ENCODE measurements around the gene SLC9A9. TPM values are rescaled to one million over a fixed set of nuclear protein-coding genes. Genes with fewer than 3 reads are reported as not detected.

Gene SLC9A9
- polyA plus RNA-seq, 2 donors, result 8.3 to 11.9 TPM

DNA sequence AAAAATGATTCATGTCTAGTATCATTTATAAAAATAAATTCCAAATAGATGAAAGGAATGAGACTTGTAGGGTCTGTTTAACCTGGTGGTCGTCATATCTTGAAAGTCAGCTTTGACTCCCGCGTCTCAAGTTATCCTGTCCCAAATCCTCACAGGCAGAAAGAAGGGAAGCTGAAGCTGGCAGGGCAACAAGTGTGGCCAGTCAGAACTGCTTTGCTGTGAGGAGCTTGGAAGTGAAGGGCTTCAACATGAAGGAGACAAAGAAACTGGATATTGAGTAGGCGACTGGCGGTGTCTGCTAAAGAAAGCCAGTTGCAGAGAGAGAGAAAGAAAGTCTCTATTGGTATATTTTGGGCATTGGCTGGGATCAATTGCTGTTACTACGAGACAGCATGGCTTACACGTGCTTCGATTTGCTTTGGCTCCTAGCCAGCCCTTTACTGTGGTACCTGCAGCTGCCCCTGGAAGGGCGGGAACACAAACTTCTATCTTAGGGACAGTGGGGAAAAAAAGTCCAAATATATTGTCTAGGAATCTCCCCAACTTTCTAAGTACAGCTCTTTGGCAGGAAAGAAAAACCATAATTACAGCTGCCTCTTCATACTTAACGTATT is 621.5 kb downstream of the SLC9A9 start:
- WGBS, 2 donors, result 59 to 67% methylated on average over 10 of the region's 10 CpGs
- no peak overlapping the region for H3K27ac ChIP-seq (ENCODE audit: low read depth in 2 of 2, low read length in 1 of 2)

DNA sequence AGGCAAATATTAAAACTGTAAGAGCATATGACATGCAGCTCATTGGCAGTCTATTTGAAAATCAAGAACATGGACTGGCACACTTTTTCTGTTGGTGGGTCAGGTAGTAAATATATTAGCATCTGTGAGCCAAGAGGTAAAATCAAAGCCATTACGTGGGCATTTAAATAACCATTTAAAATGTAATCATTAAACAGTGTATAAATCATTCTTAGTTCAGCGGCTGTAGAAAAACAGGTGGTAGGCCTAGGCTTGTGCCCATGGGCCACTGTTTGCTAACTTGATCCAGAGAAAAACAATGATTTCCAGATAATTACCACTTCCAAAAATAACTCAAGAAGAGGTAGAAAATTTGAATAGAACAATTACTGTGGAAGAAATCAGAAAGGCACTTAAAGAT is 623.6 kb downstream of the SLC9A9 start:
- Histone ChIP-seq H3K27ac (ENCODE audit: low read depth in 2 of 2, low read length in 1 of 2) (no peak overlapping the region), H3K4me1 (ENCODE audit: control insufficient read depth in 2 of 2, insufficient read depth in 2 of 2, low read length in 1 of 2) (no peaks in the 10 kb centered on the region), H3K9me3 (ENCODE audit: control insufficient read depth in 2 of 2, insufficient read depth in 1 of 2, low read depth in 1 of 2, low read length in 1 of 2) (no peaks in the 10 kb centered on the region), H3K4me3 (ENCODE audit: low read depth in 1 of 2, low read length in 2 of 2) (no peak overlapping the region), H3K27me3 (ENCODE audit: control insufficient read depth in 1 of 2, insufficient read depth in 2 of 2, low read length in 2 of 2) (no peaks in the 10 kb centered on the region), H3K36me3 (ENCODE audit: control insufficient read depth in 2 of 2, insufficient read depth in 2 of 2, low read length in 1 of 2) (no peaks in the 10 kb centered on the region)
- WGBS, 2 donors, result 76 to 80% methylated on average over 2 of the region's 2 CpGs

More for the DNA sequence above, 621.5 kb downstream of the SLC9A9 start:
- Histone ChIP-seq H3K36me3 (ENCODE audit: control insufficient read depth in 2 of 2, insufficient read depth in 2 of 2, low read length in 1 of 2) (no peaks in the 10 kb centered on the region), H3K9me3 (ENCODE audit: control insufficient read depth in 2 of 2, insufficient read depth in 1 of 2, low read depth in 1 of 2, low read length in 1 of 2) (no peaks in the 10 kb centered on the region), H3K4me3 (ENCODE audit: low read depth in 1 of 2, low read length in 2 of 2) (no peak overlapping the region), H3K4me1 (ENCODE audit: control insufficient read depth in 2 of 2, insufficient read depth in 2 of 2, low read length in 1 of 2) (no peaks in the 10 kb centered on the region), H3K27me3 (ENCODE audit: control insufficient read depth in 1 of 2, insufficient read depth in 2 of 2, low read length in 2 of 2) (no peaks in the 10 kb centered on the region)

GRCh38 chr3:143222981-143223380 is 625.3 kb downstream of the SLC9A9 start:
- Histone ChIP-seq H3K36me3 (ENCODE audit: control insufficient read depth in 2 of 2, insufficient read depth in 2 of 2, low read length in 1 of 2) (no peaks in the 10 kb centered on the region), H3K4me1 (ENCODE audit: control insufficient read depth in 2 of 2, insufficient read depth in 2 of 2, low read length in 1 of 2) (no peaks in the 10 kb centered on the region)
- 90 to 100% methylated on average over 1 of the region's 1 CpG for WGBS, 2 donors

DNA sequence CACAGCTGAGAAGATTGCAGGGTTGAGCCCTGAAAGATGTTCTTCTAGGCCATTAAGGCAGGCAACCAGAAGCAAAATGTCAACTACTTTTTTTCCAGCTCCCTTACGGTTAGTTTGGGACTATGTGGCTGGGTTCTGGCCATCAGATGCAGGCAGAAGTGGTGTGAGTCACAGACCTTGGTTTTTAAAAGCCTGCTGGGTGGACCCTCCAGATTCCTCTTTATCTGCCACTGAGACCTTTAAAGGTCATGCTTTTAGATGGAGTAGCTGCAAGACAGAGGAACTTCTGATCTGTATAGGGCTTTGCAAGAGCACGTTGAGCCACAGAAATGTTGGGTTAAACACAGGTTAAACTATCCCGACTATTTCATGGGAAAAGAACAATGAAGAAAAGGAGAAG is 625.8 kb downstream of the SLC9A9 start:
- Histone ChIP-seq H3K4me1 (ENCODE audit: control insufficient read depth in 2 of 2, insufficient read depth in 2 of 2, low read length in 1 of 2) (no peaks in the 10 kb centered on the region), H3K9me3 (ENCODE audit: control insufficient read depth in 2 of 2, insufficient read depth in 1 of 2, low read depth in 1 of 2, low read length in 1 of 2) (no peaks in the 10 kb centered on the region), H3K27me3 (ENCODE audit: control insufficient read depth in 1 of 2, insufficient read depth in 2 of 2, low read length in 2 of 2) (no peaks in the 10 kb centered on the region), H3K27ac (ENCODE audit: low read depth in 2 of 2, low read length in 1 of 2) (no peak overlapping the region), H3K36me3 (ENCODE audit: control insufficient read depth in 2 of 2, insufficient read depth in 2 of 2, low read length in 1 of 2) (no peaks in the 10 kb centered on the region), H3K4me3 (ENCODE audit: low read depth in 1 of 2, low read length in 2 of 2) (no peak overlapping the region)
- WGBS, 2 donors, result 61 to 65% methylated on average over 3 of the region's 3 CpGs

More at GRCh38 chr3:143222981-143223380, 625.3 kb downstream of the SLC9A9 start:
- no peaks in the 10 kb centered on the region for H3K9me3 ChIP-seq (ENCODE audit: control insufficient read depth in 2 of 2, insufficient read depth in 1 of 2, low read depth in 1 of 2, low read length in 1 of 2)
- no peak overlapping the region for H3K27ac ChIP-seq (ENCODE audit: low read depth in 2 of 2, low read length in 1 of 2)
- H3K27me3 ChIP-seq (ENCODE audit: control insufficient read depth in 1 of 2, insufficient read depth in 2 of 2, low read length in 2 of 2), result no peaks in the 10 kb centered on the region
- H3K4me3 ChIP-seq (ENCODE audit: low read depth in 1 of 2, low read length in 2 of 2), result no peak overlapping the region

- Histone ChIP-seq H3K27me3 (ENCODE audit: control insufficient read depth in 1 of 2, insufficient read depth in 2 of 2, low read length in 2 of 2) (no peaks in the 10 kb centered on the region), H3K36me3 (ENCODE audit: control insufficient read depth in 2 of 2, insufficient read depth in 2 of 2, low read length in 1 of 2) (no peaks in the 10 kb centered on the region), H3K4me3 (ENCODE audit: low read depth in 1 of 2, low read length in 2 of 2) (no peak overlapping the region), H3K9me3 (ENCODE audit: control insufficient read depth in 2 of 2, insufficient read depth in 1 of 2, low read depth in 1 of 2, low read length in 1 of 2) (no peaks in the 10 kb centered on the region), H3K27ac (ENCODE audit: low read depth in 2 of 2, low read length in 1 of 2) (no peak overlapping the region), H3K4me1 (ENCODE audit: control insufficient read depth in 2 of 2, insufficient read depth in 2 of 2, low read length in 1 of 2) (no peaks in the 10 kb centered on the region)
- 84 to 90% methylated on average over 3 of the region's 3 CpGs for WGBS, 2 donors
Measured at GRCh38 chr3:143221446-143221845, 626.8 kb downstream of the SLC9A9 start.

DNA sequence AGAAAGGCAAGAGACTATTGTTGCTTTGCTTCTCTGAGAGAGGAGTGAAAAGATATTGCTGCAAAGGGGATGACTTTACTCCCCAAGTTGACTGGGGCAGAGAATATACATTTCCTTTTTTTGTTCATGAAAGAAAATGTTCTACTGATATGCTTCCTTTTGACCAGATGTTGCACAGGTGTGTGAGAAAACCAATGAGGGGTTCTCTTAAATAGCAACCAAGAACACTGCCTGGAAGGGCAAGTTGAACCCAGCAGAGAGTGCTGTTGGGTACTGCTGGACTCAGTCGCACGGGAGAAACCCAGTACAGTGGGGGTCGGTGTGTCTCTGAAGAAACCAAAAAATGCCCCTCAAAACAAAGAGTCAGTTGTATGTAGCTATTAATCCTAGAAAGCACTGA is 627.5 kb downstream of the SLC9A9 start:
- Histone ChIP-seq H3K27ac (ENCODE audit: low read depth in 2 of 2, low read length in 1 of 2) (no peak overlapping the region), H3K4me3 (ENCODE audit: low read depth in 1 of 2, low read length in 2 of 2) (no peak overlapping the region), H3K9me3 (ENCODE audit: control insufficient read depth in 2 of 2, insufficient read depth in 1 of 2, low read depth in 1 of 2, low read length in 1 of 2) (no peaks in the 10 kb centered on the region), H3K36me3 (ENCODE audit: control insufficient read depth in 2 of 2, insufficient read depth in 2 of 2, low read length in 1 of 2) (no peaks in the 10 kb centered on the region), H3K27me3 (ENCODE audit: control insufficient read depth in 1 of 2, insufficient read depth in 2 of 2, low read length in 2 of 2) (no peaks in the 10 kb centered on the region), H3K4me1 (ENCODE audit: control insufficient read depth in 2 of 2, insufficient read depth in 2 of 2, low read length in 1 of 2) (no peaks in the 10 kb centered on the region)
- WGBS, 2 donors, result 91 to 94% methylated on average over 3 of the region's 3 CpGs

DNA sequence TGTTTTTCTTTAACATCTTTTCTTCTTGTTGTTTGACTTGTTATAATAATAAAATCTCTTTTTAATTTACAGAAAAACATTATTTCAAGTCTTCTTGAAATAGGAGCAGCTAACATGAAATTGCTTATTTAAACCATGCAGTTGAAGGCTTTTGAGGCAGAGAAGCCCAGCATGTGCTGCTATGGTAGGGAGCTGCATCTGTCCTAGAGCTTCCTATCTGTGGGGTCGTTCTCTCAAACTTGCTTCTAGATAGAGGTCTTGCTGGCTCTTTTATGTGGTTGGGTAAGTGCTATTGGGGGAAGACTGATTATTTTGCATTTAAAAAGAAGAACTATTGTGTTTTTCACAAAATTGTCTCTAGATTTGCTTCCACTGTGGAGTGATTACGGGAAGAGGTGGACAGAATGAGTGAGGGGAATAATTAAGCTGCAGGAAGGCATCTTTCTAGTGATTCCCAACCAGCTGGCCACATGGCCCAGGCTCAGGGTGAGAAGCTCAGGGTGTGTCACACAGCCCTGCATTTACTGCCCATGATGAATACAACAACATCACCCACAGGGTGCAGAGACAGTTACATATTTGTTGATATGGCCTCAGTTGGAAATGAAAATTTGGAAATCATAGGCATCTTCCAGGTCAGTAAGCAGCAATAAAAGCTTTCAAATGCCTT is 630.0 kb downstream of the SLC9A9 start:
- Histone ChIP-seq H3K27ac (ENCODE audit: low read depth in 2 of 2, low read length in 1 of 2) (no peak overlapping the region), H3K4me3 (ENCODE audit: low read depth in 1 of 2, low read length in 2 of 2) (no peak overlapping the region), H3K9me3 (ENCODE audit: control insufficient read depth in 2 of 2, insufficient read depth in 1 of 2, low read depth in 1 of 2, low read length in 1 of 2) (no peaks in the 10 kb centered on the region), H3K27me3 (ENCODE audit: control insufficient read depth in 1 of 2, insufficient read depth in 2 of 2, low read length in 2 of 2) (no peaks in the 10 kb centered on the region), H3K4me1 (ENCODE audit: control insufficient read depth in 2 of 2, insufficient read depth in 2 of 2, low read length in 1 of 2) (no peaks in the 10 kb centered on the region), H3K36me3 (ENCODE audit: control insufficient read depth in 2 of 2, insufficient read depth in 2 of 2, low read length in 1 of 2) (no peaks in the 10 kb centered on the region)
- WGBS, 2 donors, result 82 to 85% methylated on average over 2 of the region's 2 CpGs

GRCh38 chr3:143217283-143217682 is 631.0 kb downstream of the SLC9A9 start:
- no peaks in the 10 kb centered on the region for H3K9me3 ChIP-seq (ENCODE audit: control insufficient read depth in 2 of 2, insufficient read depth in 1 of 2, low read depth in 1 of 2, low read length in 1 of 2)
- H3K27me3 ChIP-seq (ENCODE audit: control insufficient read depth in 1 of 2, insufficient read depth in 2 of 2, low read length in 2 of 2), result no peaks in the 10 kb centered on the region
- no peak overlapping the region for H3K27ac ChIP-seq (ENCODE audit: low read depth in 2 of 2, low read length in 1 of 2)
- no peaks in the 10 kb centered on the region for H3K36me3 ChIP-seq (ENCODE audit: control insufficient read depth in 2 of 2, insufficient read depth in 2 of 2, low read length in 1 of 2)
- H3K4me3 ChIP-seq (ENCODE audit: low read depth in 1 of 2, low read length in 2 of 2), result no peak overlapping the region
- H3K4me1 ChIP-seq (ENCODE audit: control insufficient read depth in 2 of 2, insufficient read depth in 2 of 2, low read length in 1 of 2), result no peaks in the 10 kb centered on the region

DNA sequence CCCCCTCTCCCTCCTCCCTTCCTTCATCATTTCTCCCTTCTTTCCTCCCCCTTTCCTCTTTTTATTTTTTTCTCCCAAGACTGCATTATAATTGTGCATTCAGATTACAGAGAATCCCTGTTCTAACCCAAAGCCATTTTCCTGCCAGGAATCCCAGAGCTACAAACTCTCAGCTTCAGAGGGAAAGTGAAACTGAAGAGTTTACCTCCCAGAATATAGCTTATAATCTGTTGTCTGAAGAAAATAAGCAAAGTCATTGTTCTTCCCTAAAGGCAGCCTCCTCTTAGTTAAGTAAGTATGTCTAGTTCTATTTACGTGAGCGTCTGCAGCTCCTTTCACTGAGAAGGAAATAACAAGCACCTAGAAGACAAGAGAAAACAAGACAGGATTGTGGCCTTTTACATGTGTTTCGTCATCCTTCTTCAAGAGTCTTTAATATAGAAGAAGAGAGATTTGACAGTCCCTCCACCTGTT is 631.5 kb downstream of the SLC9A9 start:
- Histone ChIP-seq H3K9me3 (ENCODE audit: control insufficient read depth in 2 of 2, insufficient read depth in 1 of 2, low read depth in 1 of 2, low read length in 1 of 2) (no peaks in the 10 kb centered on the region), H3K4me3 (ENCODE audit: low read depth in 1 of 2, low read length in 2 of 2) (no peak overlapping the region), H3K27me3 (ENCODE audit: control insufficient read depth in 1 of 2, insufficient read depth in 2 of 2, low read length in 2 of 2) (no peaks in the 10 kb centered on the region), H3K4me1 (ENCODE audit: control insufficient read depth in 2 of 2, insufficient read depth in 2 of 2, low read length in 1 of 2) (no peaks in the 10 kb centered on the region), H3K27ac (ENCODE audit: low read depth in 2 of 2, low read length in 1 of 2) (no peak overlapping the region), H3K36me3 (ENCODE audit: control insufficient read depth in 2 of 2, insufficient read depth in 2 of 2, low read length in 1 of 2) (no peaks in the 10 kb centered on the region)
- 58 to 59% methylated on average over 3 of the region's 3 CpGs for WGBS, 2 donors
